Skeletal muscle satellite cell (primary cell): Measurements from ENCODE around the gene CHIT1.
"Not testable (repeated sequence)": the region's sequence is repeated elsewhere in the genome, so short reads cannot be mapped to it uniquely, and the experiment has no call there.

ENCODE experiments used
- H3K27me3 ChIP-seq: 2 replicates; pipeline ENCODE4 v1.7.0; 2013; ENCODE audit warnings: low read length; ENCODE audit not compliant: control insufficient read depth, insufficient read depth
- H3K36me3 ChIP-seq: 2 replicates; pipeline ENCODE4 v1.7.0; 2013; ENCODE audit warnings: mild to moderate bottlenecking, control low read depth, low read length; ENCODE audit not compliant: insufficient read depth
- H3K4me1 ChIP-seq: 2 replicates; pipeline ENCODE4 v1.7.0; 2013; ENCODE audit warnings: low read length; ENCODE audit not compliant: control insufficient read depth, insufficient read depth
- H3K4me2 ChIP-seq: 2 replicates; pipeline ENCODE4 v1.7.0; 2013; ENCODE audit warnings: mild to moderate bottlenecking, low read length
- H3K4me3 ChIP-seq: 2 replicates; pipeline ENCODE4 v1.7.0; 2013; ENCODE audit warnings: low read length
- H3K9ac ChIP-seq: 2 replicates; pipeline ENCODE4 v1.7.0; 2013; ENCODE audit warnings: mild to moderate bottlenecking, low read depth, low read length, moderate library complexity
- H3K9me3 ChIP-seq: replicated peaks from 2 replicates; pipeline ENCODE4 v1.7.0; 2013; ENCODE audit warnings: mild to moderate bottlenecking, control low read depth, low read length

The CHIT1 gene

DNA sequence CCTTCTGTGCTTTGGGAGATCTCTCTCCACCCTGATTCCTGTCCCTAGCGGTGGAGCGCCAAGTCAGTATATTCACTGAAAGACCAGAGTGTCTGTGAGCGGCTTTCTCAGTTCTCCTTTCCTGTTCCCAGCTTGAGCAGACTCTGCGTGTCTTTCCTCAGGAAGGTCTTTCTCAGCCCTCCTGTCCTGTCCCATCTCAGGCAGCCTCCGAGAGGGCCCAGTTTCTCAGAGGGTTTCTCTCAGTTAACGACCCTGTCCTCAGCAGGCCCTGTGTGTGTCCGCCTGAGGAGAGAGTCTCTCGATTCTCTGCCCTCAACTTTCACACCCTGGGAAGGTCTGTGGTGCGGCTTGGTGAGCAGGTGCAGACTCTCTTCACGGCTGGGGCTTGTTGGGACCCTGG lies 34.0 kb upstream of the CHIT1 start:
- Histone ChIP-seq H3K9ac (peak overlapping the region; percentile 52), H3K27me3 (no peaks in the 10 kb centered on the region), H3K4me3 (no peak overlapping the region), H3K4me1 (peaks cover 16% of the 10 kb centered on the region), H3K9me3 (no peaks in the 10 kb centered on the region), H3K36me3 (no peaks in the 10 kb centered on the region), H3K4me2 (peak overlapping the region; percentile 21)

- not testable (repeated sequence) for H3K4me1 ChIP-seq, H3K36me3 ChIP-seq, H3K4me2 ChIP-seq, H3K4me3 ChIP-seq, H3K9me3 ChIP-seq, H3K9ac ChIP-seq
- H3K27me3 ChIP-seq: peaks cover 11% of the 10 kb centered on the region
These were observed 27.2 kb upstream of the CHIT1 start for GRCh38 chr1:203256636-203257035.

DNA sequence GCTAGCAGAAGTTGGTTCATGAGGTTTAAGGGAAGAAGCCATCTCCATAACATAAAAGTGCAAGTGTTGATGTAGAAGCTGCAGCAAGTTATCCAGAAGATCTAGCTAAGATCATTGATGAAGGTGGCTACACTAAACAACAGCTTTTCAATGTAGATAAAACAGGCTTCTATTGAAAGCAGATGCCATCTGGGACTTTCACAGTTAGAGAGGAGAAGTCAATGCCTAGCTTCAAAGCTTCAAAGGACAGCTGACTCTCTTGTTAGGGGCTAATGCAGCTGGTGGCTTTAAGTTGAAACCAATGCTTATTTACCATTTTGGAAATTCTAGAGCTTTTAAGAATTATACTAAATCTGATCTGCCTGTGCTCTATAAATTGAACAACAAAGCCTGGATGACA lies 25.3 kb upstream of the CHIT1 start:
- H3K9ac ChIP-seq, H3K36me3 ChIP-seq, H3K4me3 ChIP-seq, H3K9me3 ChIP-seq, H3K4me1 ChIP-seq, H3K4me2 ChIP-seq: not testable (repeated sequence)
- peaks cover 11% of the 10 kb centered on the region for H3K27me3 ChIP-seq

DNA sequence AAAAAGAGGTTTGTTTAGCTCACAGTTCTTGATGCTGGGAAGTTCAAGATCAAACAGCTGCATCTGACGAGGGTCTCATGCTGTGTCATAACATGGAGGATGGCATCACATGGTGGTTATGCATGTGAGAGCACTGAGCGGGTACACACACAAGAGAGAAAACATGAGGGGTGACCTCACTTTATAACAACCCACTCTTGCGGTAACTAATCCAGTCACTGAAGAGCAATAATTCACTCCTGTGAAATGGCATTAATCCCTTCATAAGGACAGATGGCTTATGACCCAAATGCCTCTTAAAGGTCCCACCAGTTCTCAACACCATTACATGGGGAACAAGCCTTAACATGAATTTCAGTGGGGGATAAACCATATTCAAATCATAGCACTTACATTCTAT lies 23.2 kb upstream of the CHIT1 start:
- H3K9me3 ChIP-seq: no peaks in the 10 kb centered on the region
- H3K27me3 ChIP-seq: peaks cover 14% of the 10 kb centered on the region
- H3K4me3 ChIP-seq: no peak overlapping the region
- no peak overlapping the region for H3K9ac ChIP-seq
- H3K4me1 ChIP-seq: peaks cover 4% of the 10 kb centered on the region
- H3K36me3 ChIP-seq: no peaks in the 10 kb centered on the region
- no peak overlapping the region for H3K4me2 ChIP-seq

- no peak overlapping the region for H3K4me3 ChIP-seq
- peaks cover 14% of the 10 kb centered on the region for H3K27me3 ChIP-seq
- peaks cover 4% of the 10 kb centered on the region for H3K4me1 ChIP-seq
- no peak overlapping the region for H3K4me2 ChIP-seq
- H3K36me3 ChIP-seq: no peaks in the 10 kb centered on the region
- H3K9me3 ChIP-seq: no peaks in the 10 kb centered on the region
- H3K9ac ChIP-seq: no peak overlapping the region
These were observed 22.0 kb upstream of the CHIT1 start for GRCh38 chr1:203251466-203251865.

DNA sequence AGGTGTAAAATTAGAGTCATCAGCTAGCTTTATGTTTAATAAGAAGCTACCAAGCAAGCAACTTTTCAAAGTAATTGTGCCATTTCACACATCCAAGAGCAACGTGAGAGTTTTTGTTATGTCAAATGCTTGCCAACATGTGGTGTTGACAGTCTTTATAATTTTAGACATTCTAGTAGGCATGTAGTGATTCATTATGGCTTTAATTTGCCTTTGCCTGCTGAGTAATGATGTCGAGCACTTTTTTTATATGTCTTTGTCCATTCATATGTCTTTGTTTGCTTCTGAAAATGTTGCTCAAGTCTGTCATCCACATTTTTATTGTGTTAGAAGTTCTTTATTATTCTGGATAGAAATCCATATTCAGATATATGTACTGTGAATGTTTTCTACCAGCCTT lies 21.4 kb upstream of the CHIT1 start:
- peaks cover 14% of the 10 kb centered on the region for H3K27me3 ChIP-seq
- H3K36me3 ChIP-seq: no peaks in the 10 kb centered on the region
- no peaks in the 10 kb centered on the region for H3K9me3 ChIP-seq
- peaks cover 4% of the 10 kb centered on the region for H3K4me1 ChIP-seq
- H3K9ac ChIP-seq: no peak overlapping the region
- H3K4me2 ChIP-seq: no peak overlapping the region
- no peak overlapping the region for H3K4me3 ChIP-seq

GRCh38 chr1:203244776-203245175 lies 15.3 kb upstream of the CHIT1 start:
- H3K27me3 ChIP-seq: peaks cover 16% of the 10 kb centered on the region
- no peak overlapping the region for H3K4me2 ChIP-seq
- no peak overlapping the region for H3K4me3 ChIP-seq
- no peaks in the 10 kb centered on the region for H3K4me1 ChIP-seq
- no peaks in the 10 kb centered on the region for H3K36me3 ChIP-seq
- H3K9ac ChIP-seq: no peak overlapping the region
- no peaks in the 10 kb centered on the region for H3K9me3 ChIP-seq

GRCh38 chr1:203241708-203242107 lies 12.2 kb upstream of the CHIT1 start:
- H3K9ac ChIP-seq, H3K4me3 ChIP-seq, H3K4me1 ChIP-seq, H3K36me3 ChIP-seq, H3K9me3 ChIP-seq, H3K4me2 ChIP-seq: not testable (repeated sequence)
- H3K27me3 ChIP-seq: peaks cover 19% of the 10 kb centered on the region

- no peak overlapping the region for H3K4me3 ChIP-seq
- H3K9ac ChIP-seq: no peak overlapping the region
- no peaks in the 10 kb centered on the region for H3K4me1 ChIP-seq
- H3K9me3 ChIP-seq: no peaks in the 10 kb centered on the region
- no peaks in the 10 kb centered on the region for H3K36me3 ChIP-seq
- H3K4me2 ChIP-seq: no peak overlapping the region
- H3K27me3 ChIP-seq: peaks cover 17% of the 10 kb centered on the region
These were observed 10.2 kb upstream of the CHIT1 start for GRCh38 chr1:203239526-203240305.

DNA sequence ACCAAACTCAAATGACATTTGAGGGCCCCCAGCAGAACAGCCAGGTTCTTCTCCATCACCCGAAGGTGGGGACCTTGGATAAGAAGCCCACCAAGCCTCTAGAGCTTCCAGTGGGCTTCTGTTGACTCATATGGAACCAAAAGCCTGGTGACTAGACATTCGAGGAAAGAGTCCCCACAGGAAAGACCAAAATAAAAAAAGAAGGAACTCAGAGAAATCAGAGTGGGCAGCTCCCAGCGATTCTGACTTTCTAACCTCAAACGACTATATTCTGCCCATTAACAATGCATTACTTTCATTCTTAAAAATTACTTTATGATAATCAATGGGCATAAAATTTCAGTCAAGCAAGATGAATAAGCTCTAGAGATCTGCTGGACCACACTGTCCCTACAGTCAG lies 9.6 kb upstream of the CHIT1 start:
- no peak overlapping the region for H3K4me3 ChIP-seq
- no peaks in the 10 kb centered on the region for H3K9me3 ChIP-seq
- H3K4me1 ChIP-seq: no peaks in the 10 kb centered on the region
- no peak overlapping the region for H3K4me2 ChIP-seq
- peaks cover 12% of the 10 kb centered on the region for H3K27me3 ChIP-seq
- H3K36me3 ChIP-seq: no peaks in the 10 kb centered on the region
- H3K9ac ChIP-seq: no peak overlapping the region

DNA sequence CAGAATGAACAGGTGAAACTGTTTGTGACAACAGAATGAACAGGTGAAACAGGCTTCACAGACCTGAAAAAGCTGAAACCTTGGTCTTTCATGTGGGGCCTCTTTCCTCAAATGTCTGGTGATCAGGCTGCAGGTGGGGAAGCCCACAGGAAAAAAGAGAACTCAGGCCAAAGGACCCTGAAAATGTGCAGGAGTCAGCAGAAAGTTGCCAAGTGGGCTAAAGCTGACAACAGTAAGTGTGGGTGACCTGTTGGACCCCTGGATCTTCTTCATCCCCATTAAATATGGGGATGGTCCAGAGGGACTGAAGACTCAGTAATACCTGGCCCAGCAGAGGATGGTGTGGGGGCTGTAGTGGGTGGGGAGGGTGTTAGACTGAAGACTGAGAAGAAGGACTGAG lies 9.1 kb upstream of the CHIT1 start:
- H3K36me3 ChIP-seq: no peaks in the 10 kb centered on the region
- H3K4me1 ChIP-seq: no peaks in the 10 kb centered on the region
- no peak overlapping the region for H3K9ac ChIP-seq
- H3K4me3 ChIP-seq: no peak overlapping the region
- peaks cover 14% of the 10 kb centered on the region for H3K27me3 ChIP-seq
- H3K4me2 ChIP-seq: no peak overlapping the region
- no peaks in the 10 kb centered on the region for H3K9me3 ChIP-seq

- H3K36me3 ChIP-seq, H3K4me3 ChIP-seq, H3K4me2 ChIP-seq, H3K4me1 ChIP-seq, H3K9ac ChIP-seq, H3K9me3 ChIP-seq: not testable (repeated sequence)
- peaks cover 24% of the 10 kb centered on the region for H3K27me3 ChIP-seq
These were observed 5.4 kb upstream of the CHIT1 start for GRCh38 chr1:203234901-203235300.
